LNCAP (cell line): ENCODE results near the gene ELF4.

Source experiments
- CTCF ChIP-seq: fragments of 450-650 bp; IDR thresholded peaks from 2 replicates; pipeline ENCODE4 v1.5.1; 2017; ENCODE audit warnings: mild to moderate bottlenecking

Gene ELF4

GRCh38 chrX:130049821-130050220, 60.5 kb downstream of the ELF4 start:
- TF ChIP-seq CTCF = no peak

DNA sequence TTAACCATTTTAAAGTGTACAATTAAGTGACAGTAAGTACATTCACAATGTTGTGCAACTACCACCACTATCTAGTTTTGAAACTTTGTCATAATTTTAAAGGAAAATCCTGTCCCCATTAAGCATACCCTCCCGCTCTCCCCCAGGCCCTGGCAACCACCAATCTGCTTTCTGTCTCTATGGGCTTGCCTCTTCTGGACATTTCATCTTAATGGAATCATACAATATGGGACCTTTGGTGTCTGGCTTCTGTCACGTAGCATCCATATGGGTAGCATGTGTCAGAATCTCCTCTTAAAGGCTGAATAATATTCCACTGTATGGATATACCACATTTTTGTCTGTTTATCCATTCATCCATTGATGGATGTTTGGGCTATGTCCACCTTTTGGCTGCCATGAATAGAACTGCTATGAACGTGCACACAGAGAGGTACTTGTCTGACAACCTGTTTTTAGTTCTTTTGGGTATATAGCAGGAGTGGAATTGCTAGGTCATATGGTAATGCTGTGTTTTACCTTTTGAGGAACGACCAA, 61.5 kb downstream of the ELF4 start:
- no peak for TF ChIP-seq CTCF

GRCh38 chrX:130047416-130047815, 62.9 kb downstream of the ELF4 start:
- no peak for TF ChIP-seq CTCF

DNA sequence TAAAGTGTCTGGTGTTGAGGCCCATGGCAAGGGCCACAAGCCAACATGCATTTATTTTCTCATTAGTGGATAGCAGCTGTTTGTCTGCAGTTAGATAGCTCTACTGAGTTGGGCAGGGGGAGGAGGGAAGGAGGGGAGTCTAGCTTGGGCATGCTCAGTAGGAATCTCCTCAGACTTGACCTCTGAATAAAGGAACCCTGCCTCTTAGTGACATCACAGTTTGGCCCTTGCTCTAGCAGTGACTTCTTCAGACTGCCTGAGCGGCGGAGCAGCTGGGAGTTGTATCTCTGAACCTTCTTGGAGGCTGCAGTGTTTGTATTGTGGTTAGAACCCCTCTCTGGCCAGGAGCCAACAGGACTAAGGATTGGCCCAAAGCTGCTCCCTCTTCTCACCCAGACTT, 70.5 kb downstream of the ELF4 start:
- TF ChIP-seq CTCF = no peak

GRCh38 chrX:130034178-130034577, 76.1 kb downstream of the ELF4 start:
- no peak for TF ChIP-seq CTCF

DNA sequence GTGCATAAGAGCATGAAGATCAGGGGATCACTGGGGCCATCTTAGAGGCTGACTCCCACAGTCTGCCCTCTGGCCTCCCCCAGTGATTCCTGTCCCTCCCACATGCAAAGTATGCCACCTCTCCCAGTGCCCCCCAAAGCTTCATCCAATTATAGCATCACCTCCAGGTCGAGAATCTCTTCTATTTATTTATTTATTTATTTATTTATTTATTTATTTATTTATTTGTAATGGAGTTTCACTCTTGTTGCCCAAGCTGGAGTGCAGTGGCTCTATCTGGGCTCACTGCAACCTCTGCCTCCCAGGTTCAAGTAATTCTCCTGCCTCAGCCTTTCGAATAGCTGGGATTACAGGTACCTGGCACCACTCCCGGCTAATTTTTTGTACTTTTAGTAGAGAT, 77.7 kb downstream of the ELF4 start:
- TF ChIP-seq CTCF = no peak

DNA sequence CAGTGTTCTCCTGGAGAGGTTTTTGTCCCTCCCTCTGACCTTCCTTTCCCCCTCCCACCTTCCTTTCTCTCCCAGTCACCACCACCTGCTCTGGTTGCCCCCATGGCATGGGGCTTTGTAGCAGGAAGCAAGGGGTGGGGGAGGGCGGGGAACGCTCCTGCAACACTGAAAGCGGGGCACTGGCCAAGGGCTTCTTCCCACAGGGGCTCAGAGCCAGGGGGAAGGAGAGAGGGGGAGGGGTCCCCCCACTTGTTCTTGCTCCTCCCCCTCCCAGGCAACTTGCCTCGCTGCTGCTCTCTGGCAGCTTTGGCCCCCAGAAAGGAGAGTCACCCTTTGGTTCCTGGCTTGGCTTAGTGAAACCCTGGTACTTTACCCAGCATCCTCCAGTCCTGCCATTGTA, 79.5 kb downstream of the ELF4 start:
- TF ChIP-seq CTCF = no peak

DNA sequence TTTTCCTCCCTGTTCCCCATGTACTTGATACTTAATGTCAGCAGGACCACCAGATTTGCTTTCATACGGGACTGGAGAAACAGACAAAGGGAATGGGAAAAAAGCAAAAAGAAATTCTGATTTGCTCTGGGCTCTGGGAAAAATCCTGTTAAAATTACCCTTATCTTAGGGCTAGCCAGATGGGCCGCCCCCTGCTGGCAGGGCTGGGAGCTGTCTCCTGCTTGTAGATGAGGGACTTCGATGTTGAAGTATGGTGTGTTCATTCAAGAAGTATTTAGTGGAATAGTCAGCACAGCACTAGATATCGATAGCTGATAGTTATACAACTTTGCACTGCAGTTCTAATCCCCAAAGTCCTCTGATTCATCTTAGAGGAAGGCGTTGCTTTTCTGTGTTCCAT, 82.1 kb downstream of the ELF4 start:
- TF ChIP-seq CTCF = peak; percentile 72
